NCI-H748 (cell line): ENCODE data around the gene TMPRSS13.
A peak's percentile ranks its signal among the peaks of the same experiment; 100 is the strongest.

ENCODE experiments used
- DNase-seq: peaks from one replicate; lab custom pipeline; 2025; ENCODE audit not compliant: unreplicated experiment; lab: John Stamatoyannopoulos, UW

TMPRSS13 gene

GRCh38 chr11:117914398-117914761, 14.8 kb downstream of the TMPRSS13 start:
- DNase-seq = no peak

- no peak for DNase-seq
Measured at GRCh38 chr11:117913736-117914397, 15.3 kb downstream of the TMPRSS13 start.

- DNase-seq = no peak
Measured at GRCh38 chr11:117912497-117912896, 16.7 kb downstream of the TMPRSS13 start.

GRCh38 chr11:117911694-117912093, 17.5 kb downstream of the TMPRSS13 start:
- no peak for DNase-seq

GRCh38 chr11:117910941-117911655, 18.1 kb downstream of the TMPRSS13 start:
- no peak for DNase-seq

- DNase-seq = no peak
Measured at GRCh38 chr11:117910525-117910924, 18.7 kb downstream of the TMPRSS13 start.

- DNase-seq = no peak
Measured at GRCh38 chr11:117909611-117910382, 19.4 kb downstream of the TMPRSS13 start.

GRCh38 chr11:117908959-117909610, 20.1 kb downstream of the TMPRSS13 start:
- no peak for DNase-seq

- DNase-seq = no peak
Measured at GRCh38 chr11:117908109-117908895, 20.9 kb downstream of the TMPRSS13 start.

GRCh38 chr11:117907276-117908108, 21.7 kb downstream of the TMPRSS13 start:
- DNase-seq = peak; percentile 94

- no peak for DNase-seq
Measured at GRCh38 chr11:117906710-117907109, 22.5 kb downstream of the TMPRSS13 start.

GRCh38 chr11:117906126-117906525, 23.1 kb downstream of the TMPRSS13 start:
- DNase-seq = no peak

- DNase-seq = no peak
Measured at GRCh38 chr11:117905524-117905923, 23.7 kb downstream of the TMPRSS13 start.

GRCh38 chr11:117903505-117904382, 25.5 kb downstream of the TMPRSS13 start:
- DNase-seq = no peak

GRCh38 chr11:117902001-117902845, 27.0 kb downstream of the TMPRSS13 start:
- no peak for DNase-seq

- DNase-seq = no peak
Measured at GRCh38 chr11:117901601-117902000, 27.6 kb downstream of the TMPRSS13 start.

GRCh38 chr11:117900720-117901440, 28.3 kb downstream of the TMPRSS13 start:
- no peak for DNase-seq
